Measurements from ENCODE around the gene HTR1D.
A peak's percentile ranks its signal among the peaks of the same experiment; 100 is the strongest.

Gene HTR1D

DNA sequence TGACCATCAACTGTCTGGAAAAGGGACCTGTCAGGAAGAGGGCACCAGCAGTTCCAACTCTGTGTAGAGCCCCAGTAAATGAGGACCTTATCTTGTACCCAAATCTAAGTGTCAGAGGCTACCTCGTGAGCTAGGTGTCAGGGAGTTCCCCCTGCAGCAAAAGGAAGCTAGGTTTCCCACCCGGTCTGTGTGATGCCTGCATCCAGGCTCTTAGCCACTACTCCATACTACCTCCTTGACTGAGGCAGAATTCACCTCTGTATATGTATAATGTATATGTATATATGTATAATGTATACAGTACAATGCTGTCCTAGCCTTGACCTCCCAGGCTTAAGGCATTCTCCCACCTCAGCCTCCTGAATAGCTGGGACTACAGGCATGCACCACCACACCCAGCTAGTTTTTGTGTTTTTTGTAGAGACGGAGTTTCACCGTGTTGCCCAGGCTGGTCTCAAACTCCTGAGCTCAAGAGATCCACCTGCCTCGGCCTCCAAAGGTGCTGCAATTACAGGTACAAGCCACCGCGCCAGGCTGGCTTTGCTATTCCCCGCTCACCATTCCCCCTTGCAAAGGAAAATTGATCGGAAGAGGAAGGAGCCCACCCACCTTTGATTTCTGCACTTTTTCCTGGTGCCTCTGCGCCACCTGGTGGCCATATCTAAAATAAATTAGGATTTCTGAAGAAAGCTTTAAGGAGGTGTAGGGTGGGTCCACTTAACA lies 32.9 kb downstream of the HTR1D start:
- no peak for DNase-seq (ENCODE audit: low read depth)

DNA sequence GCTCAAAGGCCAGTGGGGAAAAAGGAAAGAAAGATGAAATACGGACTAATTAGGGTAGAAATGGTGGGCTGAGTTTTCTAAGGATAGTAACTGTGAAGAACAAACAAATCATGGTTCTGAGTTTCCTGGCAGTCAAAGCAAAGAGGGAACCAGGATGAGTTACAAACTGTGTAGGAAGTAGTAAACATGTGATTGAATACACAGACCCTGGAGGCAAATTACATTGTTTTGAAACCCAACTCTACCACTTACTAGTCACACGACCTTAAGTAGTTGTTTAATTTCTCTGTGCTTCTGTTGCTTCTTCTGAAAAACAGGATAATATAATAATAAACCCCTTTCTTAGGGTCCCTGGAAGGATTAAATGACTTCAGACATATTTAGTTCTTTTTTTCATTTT lies 37.4 kb downstream of the HTR1D start:
- DNase-seq (ENCODE audit: low read depth) = no peak

DNA sequence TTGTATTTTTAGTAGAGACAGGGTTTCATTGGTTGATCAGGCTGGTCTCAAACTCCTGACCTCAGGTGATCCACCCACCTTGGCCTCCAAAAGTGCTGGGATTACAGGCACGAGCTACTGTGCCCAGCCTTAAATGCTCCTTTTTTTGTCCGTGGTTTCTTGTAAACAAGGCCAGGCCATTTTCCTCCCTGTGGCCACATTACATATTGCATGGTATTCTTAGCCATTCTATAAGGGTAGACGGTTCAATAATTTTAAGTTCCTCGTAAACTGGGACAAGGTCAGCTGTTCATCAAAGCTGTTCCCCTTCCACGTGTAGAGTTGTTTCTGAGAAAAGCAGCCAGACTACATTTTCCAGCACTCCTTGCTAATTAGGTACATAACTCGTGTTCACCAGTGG lies 38.4 kb downstream of the HTR1D start:
- no peak for DNase-seq (ENCODE audit: low read depth)

DNA sequence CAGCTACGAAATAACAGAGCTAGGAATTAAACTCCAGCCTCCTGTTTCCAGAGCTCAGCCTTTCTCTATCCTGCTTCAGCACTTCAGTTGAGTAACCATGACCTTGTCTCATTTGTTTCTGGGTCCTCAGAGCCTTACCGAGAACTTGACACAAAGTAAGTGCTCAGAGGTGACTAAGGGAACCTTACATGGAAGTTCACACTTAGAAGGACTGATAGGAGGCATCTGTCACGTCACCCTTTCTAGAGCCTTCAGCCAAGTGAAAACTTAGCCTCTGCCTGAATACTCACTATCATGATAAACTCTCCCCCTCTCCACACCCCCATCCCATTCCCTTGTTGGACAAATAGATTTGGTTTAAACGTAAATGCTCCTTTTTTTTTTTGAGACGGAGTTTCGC lies 38.9 kb downstream of the HTR1D start:
- no peak for DNase-seq (ENCODE audit: low read depth)

DNA sequence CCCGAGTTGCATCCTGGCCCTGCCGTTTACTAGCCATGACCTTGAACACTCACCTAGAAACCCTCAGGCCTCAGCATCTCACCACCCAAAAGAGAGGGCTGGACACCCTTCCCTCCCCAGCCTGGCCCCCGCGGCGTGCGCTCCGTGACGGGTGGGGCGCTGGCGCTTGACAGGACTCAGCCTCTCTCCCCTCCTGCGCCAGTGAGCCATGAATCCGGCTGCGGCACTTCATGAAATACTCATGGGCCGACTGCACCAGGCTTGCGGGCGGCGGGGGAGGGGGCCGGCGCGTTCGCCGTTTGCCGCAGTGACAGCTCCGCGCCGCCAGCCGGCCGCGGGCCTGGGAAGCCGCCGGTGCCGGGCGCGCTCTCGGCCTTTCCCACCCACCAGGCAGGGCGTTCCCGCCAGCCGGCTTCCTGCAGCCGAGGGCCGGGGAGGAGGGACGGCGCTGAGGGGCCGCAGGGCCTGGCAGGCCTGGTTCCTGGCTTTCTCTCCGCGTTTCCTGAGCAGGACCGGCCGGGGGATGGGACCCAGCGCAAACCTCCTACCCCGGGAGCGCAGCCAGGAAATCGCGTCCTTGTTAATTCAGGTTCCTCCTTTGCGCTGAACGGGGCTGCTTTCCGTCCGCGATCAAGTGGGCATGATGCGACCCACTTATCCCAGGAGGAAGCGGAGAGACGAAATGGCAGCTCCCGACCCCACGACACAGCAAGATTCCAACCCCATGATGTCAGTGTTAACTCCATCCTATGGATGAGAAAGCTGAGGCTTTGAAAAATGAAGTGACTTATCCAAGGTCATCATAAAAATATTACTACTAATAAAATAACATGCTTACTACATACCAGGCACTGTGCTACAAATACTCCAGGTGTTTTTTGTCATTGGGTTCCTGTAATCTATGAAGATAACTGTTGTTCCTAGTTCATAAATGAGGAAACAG lies 39.6 kb downstream of the HTR1D start:
- DNase-seq (ENCODE audit: low read depth) = peak; percentile 29

DNA sequence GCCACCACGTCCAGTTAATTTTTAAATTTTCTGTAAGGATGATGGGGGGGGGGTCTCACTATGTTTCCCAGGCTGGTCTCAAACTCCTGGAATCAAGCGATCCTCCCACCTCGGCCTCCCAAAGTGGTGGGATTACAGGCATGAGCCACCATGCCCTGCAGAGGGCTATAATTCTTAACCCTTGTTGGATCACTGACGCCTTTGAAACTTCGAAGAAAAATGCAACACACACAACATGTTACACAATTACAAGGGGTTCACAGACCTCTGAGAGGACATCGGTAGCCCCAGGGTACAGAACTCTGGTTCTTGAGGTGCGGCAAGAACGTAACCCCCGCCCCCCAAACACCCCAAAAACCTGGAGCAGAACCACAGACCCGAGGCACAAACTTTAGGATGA lies 40.3 kb downstream of the HTR1D start:
- DNase-seq (ENCODE audit: low read depth) = no peak

DNA sequence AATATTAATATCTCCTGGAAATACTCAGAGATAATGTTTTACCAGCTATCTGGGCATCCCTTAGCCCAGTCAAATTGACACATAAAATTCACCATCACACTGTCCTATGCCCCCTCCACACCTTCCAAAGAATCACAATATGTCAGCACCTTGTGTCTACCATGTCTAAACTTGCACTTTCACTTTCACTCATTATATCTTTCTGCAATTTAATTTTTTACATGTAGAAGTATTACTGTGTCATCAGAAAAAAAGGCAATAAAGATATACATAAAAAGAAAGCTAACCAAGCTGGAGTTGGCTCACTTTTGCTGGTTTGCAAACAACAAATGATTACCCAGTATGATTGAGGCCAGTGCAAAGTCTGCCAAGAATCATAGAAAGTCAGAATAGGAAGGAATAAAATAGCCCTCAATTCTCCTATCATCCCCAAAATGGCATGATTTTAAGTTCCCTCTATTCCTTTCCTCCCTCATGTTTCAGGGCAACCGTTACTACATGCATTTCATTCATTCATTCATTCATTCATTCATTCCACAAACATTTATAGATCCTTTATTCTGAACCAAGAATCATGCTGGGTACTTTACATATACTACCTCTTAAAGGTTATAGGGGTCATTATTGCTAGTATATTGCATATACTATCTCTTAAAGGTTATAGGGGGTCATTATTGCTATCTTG lies 42.7 kb downstream of the HTR1D start:
- no peak for DNase-seq (ENCODE audit: low read depth)

DNA sequence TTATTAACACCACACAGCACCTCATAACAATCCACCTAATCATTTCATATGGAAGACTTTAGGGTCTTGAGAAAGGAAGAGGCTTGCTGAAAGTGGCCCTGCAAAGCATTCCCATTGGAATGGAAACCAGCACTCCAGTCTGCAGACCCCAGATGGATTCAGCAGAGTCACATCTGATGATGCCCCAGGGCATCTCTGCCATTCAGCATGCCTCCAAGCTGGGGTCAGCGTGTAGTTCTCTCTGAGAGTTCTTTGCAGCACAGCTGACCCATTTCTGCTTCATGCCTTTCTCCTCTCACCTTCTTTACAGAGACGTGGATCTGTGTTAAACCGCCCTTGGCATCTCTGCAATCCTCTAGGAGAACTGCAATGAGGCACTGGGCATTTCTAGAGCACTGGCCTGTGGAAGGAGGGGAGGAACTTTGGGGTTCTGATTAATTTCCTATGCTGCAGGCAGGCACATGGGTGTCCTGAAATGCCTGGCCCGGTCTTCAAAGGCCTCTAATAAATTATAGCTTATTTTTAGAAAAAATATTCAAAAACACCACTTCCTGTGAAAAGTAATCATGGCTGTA lies 46.0 kb downstream of the HTR1D start:
- DNase-seq (ENCODE audit: low read depth) = no peak

DNA sequence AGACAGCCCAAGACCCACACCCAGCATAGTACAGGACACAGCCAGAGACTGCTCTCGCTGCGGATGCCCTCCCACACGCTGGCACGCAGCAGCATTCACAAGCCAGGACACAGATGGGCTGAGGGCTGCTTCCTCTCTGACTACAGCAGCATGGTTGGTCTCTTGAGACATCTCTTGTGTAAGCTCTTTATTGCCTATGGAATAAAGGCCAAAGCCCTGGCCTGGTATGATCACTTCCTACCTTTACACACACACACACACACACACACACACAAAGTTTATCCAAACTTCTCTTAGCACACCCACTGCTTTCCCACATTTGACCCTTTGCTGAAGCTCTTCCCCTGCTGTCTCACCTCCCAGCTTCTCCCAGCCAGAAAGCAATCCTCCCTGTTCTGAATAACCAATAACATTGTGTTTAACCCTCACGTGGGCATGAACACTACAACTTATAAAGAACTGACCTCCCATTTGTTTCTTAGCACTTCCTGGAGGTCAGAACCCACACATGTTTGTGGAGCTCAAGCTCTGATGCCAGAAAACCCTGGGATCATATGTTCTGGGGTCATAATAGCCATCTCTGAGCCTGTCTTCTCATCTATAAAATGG lies 47.5 kb downstream of the HTR1D start:
- DNase-seq (ENCODE audit: low read depth) = no peak

DNA sequence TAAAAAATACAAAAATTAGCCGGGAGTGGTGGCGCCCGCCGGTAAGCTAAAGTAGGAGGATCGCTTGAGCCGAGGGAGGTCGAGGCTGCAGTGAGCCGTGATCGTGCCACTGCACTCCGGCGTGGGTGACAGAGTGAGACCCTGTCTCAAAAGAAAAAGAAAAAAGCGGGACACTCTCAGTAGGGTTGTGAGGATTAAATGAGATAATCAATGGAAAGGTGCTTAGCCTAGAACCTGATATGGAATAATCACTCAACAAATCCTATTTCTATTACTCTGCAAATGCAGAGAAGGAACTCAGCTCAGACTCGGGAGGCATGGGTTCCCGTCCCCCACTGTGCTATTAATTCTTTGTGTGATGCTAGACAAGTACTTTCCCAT lies 48.1 kb downstream of the HTR1D start:
- DNase-seq (ENCODE audit: low read depth) = no peak

DNA sequence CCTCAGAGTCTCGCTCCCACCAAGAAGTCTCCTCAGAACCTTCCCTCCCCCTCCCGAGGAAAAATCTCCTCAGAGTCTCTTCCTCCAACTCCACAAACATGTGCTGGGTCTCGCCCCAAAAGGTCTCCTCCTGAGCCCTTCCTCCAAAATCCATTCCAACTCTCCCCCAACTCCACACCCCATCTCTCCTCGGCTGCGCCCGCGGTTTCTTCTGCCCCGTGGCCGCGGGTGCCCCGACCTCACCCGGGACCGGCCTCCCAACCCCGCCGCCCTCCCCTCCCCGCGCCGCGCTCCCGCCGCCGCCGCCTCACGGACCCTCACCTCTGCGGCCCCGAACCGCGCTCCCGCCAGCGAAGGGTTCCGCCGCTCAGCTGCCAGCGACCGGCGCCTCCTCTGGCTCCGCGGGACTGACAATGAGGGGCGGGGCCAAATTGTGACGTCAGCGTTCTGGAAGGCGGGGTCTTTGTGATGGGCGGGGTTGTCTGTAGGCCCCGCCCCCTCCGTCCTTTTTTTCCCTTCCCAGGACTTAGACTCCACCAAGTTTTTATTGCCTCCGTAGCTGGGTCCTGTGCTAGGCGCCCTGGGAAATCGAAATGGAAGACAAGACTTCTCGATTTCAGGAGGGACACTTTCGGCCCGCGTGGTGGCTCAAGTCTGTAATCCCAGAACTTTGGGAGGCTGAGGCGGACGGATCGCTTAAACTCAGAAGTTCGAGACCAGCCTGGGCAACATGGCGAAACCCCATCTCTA lies 48.7 kb downstream of the HTR1D start, which contains the start of gene LUZP1:
LUZP1 (minus strand) TSS at position 412 of the 750 bp plus-strand sequence.
- peak; percentile 72 for DNase-seq (ENCODE audit: low read depth)

DNA sequence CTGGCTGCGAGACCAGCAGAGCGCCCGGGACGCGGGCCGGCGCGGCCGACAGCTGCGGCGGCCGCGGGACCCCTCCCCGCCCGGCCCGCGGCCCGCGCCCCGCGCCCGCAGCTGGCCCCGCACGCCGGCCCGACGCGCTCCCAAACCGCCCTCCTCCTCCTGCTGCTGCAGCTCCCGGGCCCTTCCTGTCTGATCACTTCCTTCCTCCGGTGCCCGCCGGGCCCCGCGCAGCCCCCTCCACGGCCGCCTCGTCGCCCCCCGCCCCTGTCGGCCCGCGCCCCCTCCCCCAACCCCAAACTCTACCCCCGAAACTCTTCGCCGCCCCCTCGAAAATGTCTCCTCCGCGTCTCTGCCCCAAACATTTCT lies 49.2 kb downstream of the HTR1D start:
- peak; percentile 8 for DNase-seq (ENCODE audit: low read depth)

DNA sequence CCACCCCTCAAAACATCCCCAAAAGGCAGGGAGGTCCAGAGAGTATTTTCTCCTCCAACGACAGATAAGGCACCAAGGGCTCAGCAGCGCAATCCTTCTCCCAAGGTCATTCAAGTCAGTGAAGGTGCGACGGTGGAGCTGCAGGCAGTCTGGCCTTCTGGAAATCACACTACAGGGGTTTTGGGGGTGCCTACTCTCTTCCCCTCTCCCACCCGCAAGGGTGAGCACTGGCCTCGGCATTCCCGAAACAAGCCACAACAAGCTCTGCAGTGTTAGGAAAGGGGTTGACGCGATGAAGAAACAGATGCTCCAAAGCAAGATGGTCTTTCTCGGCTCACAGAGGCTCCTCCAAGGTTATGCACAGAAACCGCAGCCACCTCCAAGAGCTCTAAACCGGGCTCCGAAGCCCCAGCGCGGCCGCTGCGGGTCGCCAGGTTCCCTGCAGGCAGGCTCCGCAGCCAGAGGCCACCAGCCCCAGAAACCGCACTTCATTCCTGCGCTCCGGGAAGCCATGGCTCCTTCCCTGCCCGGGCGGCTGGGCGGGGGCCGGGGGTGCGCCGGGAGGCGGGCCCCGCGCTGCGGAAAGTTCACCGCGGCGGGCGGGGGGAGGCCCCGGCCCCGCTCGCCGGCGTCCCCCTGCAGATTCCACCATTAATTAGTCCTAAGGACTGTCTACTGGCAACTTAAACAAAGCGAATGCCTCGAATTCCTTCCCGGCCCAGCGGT lies 49.8 kb downstream of the HTR1D start:
- DNase-seq (ENCODE audit: low read depth) = peak; percentile 6

DNA sequence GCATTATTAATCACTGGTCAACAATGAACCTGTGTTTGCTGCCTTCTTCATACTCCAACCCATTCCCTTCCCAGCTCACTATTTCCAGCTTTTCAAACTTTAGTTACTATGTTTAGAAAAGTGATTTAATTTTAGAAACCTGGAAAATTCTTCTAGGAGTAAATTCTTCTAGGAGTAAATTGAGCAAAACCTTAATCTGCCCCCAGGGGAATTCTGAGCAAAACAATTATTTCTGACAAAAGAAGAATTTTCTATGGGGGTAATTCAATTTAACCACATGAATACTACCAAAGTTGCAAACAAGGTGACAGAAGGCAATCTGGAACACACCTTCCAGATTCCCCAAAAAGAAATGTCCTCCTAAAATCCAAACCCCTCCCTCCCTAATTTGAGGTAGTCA lies 50.4 kb downstream of the HTR1D start:
- DNase-seq (ENCODE audit: low read depth) = no peak

DNA sequence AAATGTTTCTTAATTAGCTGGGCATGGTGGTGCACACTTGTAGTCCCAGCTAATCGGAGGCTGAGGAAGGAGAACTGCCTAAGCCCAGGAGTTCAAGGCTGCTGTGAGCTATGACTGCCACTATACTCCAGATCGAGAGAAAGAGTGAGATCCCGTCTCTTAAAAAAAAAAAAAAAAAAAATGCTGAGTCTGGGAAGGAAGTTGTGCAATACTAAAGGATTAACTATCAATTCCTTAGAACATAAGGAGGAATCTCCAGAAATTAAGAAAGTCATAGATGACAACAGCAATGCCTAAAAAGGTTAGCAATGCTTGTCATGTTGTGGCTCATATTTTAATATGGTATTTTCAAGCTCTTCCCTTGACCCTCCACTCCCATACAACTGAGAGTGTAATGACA lies 53.9 kb downstream of the HTR1D start:
- no peak for DNase-seq (ENCODE audit: low read depth)

DNA sequence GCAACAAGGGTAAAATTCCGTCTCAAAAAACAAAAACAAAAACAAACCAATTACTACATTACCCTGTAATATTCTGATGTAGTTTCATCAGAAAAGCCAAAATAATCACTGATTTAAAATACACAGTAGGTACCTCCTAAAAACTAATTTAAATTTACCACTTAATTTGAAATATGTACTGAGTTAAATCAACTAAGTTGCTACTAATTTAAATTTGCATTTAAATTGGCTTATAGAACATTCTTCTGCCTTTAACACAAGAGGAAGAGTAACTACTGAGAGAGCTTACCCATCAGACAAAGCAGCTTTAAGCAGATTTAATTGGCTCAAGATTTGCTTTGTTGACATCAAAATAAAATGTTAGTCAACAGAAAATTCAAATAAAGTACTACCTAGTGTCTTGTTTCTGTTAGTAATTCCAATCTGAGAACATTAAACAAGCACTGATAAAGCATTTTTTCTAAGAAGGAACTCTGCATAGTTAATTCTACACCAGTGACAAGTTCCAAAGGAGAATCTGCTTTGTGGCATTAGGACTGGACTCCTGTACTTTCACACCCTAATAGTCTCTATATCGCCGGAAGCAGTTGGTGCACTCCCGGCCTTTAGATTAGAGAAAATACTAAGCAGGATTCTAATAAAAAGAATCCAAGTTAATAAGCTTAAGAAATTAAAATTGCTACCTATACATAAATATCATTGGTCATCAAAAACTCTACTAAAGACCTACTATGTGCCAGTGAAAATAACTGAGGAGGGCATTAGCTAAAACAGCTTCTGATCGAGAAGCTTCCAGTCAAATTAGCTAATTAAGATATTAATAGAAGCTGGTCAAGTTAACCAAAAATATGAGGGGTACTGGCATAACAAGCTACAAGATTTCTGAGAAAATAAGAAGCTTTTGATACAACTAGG lies 57.1 kb downstream of the HTR1D start:
- no peak for DNase-seq (ENCODE audit: low read depth)

DNA sequence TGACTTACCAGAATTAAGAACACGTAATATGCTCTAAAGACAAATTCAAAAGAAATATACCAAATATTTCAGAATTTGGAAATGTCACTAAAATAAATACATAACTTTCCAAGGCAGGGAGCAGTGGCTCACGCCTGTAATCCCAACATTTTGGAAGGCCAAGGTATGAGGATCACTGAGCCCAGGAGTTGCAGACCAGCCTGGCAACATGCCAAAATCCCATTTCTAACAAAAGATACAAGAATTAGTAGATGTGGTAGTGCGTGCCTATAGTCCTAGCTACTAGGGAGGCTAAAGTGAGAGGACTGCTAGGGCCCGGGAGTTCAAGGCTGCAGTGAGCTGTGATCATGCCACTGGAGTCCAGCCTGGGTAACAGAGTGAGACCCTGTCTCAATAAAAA lies 60.4 kb downstream of the HTR1D start:
- DNase-seq (ENCODE audit: low read depth) = no peak

DNA sequence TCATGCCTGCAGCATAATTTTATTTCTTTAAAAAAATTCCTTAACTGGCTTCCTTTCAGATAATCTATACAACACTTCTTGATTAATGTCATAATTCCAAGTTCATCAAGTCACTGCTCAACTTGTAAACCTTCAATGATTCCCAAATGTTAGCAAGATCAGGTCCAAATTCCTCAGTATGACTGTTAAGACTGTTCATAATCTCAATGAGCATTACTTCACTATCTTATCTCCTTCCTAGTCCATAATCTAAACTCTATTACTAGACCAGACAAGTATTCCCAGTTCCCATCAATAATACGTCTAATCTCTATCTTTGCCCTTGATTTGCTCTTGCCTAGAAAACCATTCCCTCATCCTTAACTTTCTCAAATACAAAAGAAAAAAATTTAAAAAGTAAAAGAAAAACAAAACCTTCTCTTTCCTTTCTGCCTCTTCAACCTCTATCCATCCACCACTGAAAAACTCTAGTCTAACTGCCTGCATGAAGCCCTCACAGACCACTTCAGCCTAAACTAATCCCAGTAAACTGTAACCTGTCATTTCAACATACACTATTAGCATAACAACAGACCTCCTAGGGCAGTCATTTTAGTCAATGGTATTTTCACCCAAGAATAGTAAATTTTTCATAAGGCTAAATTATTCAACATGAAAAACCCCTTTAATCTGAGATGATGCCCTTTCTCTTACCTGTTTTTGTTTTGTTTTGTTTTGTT lies 64.2 kb downstream of the HTR1D start:
- no peak for DNase-seq (ENCODE audit: low read depth)

DNA sequence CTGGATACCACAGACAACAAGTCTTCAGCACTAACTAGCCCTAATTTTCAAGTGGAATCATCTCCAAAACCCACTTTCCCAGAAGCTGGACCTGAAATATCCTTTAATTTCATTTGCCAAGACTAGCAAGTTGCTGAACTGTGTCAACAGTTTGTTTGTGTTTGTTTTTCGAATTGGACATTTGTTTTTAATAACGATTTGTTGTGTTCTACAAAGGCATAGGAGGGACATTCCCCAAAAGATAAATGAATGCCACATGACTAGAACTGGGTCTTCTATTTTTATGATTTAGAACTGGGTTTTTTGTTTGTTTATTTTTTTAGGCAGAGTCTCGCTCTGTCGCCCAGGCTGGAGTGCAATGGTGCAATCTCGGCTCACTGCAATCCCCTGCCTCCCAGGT lies 66.6 kb downstream of the HTR1D start:
- DNase-seq (ENCODE audit: low read depth) = no peak

Data from stimulated activated CD8-positive, alpha-beta memory T cell treated with anti-CD3 and anti-CD28 coated beads, Interleukin-12 subunit alpha, Interleukin-12 subunit beta, amount 100 ng/mL, for 4 hours (primary cell).